Spinal cord (tissue), 10 donors: ENCODE data around the gene TIAM1. TPM values are rescaled to one million over a fixed set of nuclear protein-coding genes. Genes with fewer than 3 reads are reported as not detected.

ENCODE experiments used
- DNase-seq, 6 donors: peaks; one replicate each; pipeline versions ENCODE4 v3.0.0 to v3.0.0-alpha.2; 2013 to 2015; ENCODE audit warnings: low spot score in 6 of 6, low read depth in 4 of 6
- H3K27ac ChIP-seq: one replicate; pipeline ENCODE4 v1.5.1; 2013; ENCODE audit warnings: low read depth, low read length, control low read depth
- H3K27me3 ChIP-seq: one replicate; pipeline ENCODE4 v1.6.1; 2013; ENCODE audit warnings: low read length; ENCODE audit not compliant: control insufficient read depth, insufficient read depth
- H3K36me3 ChIP-seq: one replicate; pipeline ENCODE4 v1.6.1; 2013; ENCODE audit warnings: low read length; ENCODE audit not compliant: control insufficient read depth, insufficient read depth
- H3K4me1 ChIP-seq: one replicate; pipeline ENCODE4 v1.6.1; 2013; ENCODE audit warnings: low read length; ENCODE audit not compliant: control insufficient read depth, insufficient read depth
- H3K4me3 ChIP-seq: one replicate; pipeline ENCODE4 v1.5.1; 2013; ENCODE audit warnings: low read depth, low read length, control low read depth
- H3K9me3 ChIP-seq: one replicate; pipeline ENCODE4 v1.6.1; 2013; ENCODE audit warnings: low read length; ENCODE audit not compliant: control insufficient read depth, insufficient read depth
- WGBS: methylation state at CpG from one replicate; pipeline ENCODE4 v1.1.5; 2013; ENCODE audit warnings: missing lambda C conversion rate; ENCODE audit not compliant: insufficient coverage; 5-methylcytosine and 5-hydroxymethylcytosine counted together
- polyA plus RNA-seq, 2 donors: library from polyadenylated mRNA; unstranded; fragments of 120-200 nt; gene quantifications; one replicate each; pipeline ENCODE4 v1.2.1, GENCODE V29; 2013; ENCODE audit not compliant: insufficient read length in 2 of 2
- total RNA-seq, 2 donors: library from RNA; depleted of rRNA in 1 of 2; stranded (reverse); fragments of 120-200 nt in 1 of 2; fragments of >200 nt in 1 of 2; gene quantifications; one replicate each; pipeline versions ENCODE4 v1.2.3 to v1.2.4, GENCODE V29; 2013 to 2014
- donor health status: healthy.

The TIAM1 gene
- total and polyA plus RNA-seq, 4 donors, result 33.5 to 41.8 (median 35.4) TPM

GRCh38 chr21:31195334-31196015 lies 148.6 kb downstream of the TIAM1 start:
- H3K36me3 ChIP-seq, result no peaks in the 10 kb centered on the region
- H3K27me3 ChIP-seq, result no peaks in the 10 kb centered on the region
- H3K9me3 ChIP-seq, result no peaks in the 10 kb centered on the region
- H3K4me1 ChIP-seq, result no peaks in the 10 kb centered on the region
- no peak overlapping the region for H3K4me3 ChIP-seq
- 100% methylated on average over 1 of the region's 5 CpGs for WGBS
- DNase-seq, result no peak
- H3K27ac ChIP-seq, result no peak overlapping the region

GRCh38 chr21:31194510-31195293 lies 149.4 kb downstream of the TIAM1 start:
- Histone ChIP-seq H3K9me3 (no peaks in the 10 kb centered on the region), H3K36me3 (no peaks in the 10 kb centered on the region), H3K27me3 (no peaks in the 10 kb centered on the region), H3K27ac (no peak overlapping the region), H3K4me3 (no peak overlapping the region), H3K4me1 (no peaks in the 10 kb centered on the region)
- no peak for DNase-seq
- WGBS, result 100% methylated on average over 1 of the region's 5 CpGs

- no peak overlapping the region for H3K4me3 ChIP-seq
- H3K27ac ChIP-seq, result no peak overlapping the region
- H3K27me3 ChIP-seq, result no peaks in the 10 kb centered on the region
- H3K36me3 ChIP-seq, result no peaks in the 10 kb centered on the region
- H3K9me3 ChIP-seq, result no peaks in the 10 kb centered on the region
- H3K4me1 ChIP-seq, result no peaks in the 10 kb centered on the region
- WGBS, result 92% methylated on average over 11 of the region's 12 CpGs
- no peak for DNase-seq
Observed at GRCh38 chr21:31193761-31194160, 150.3 kb downstream of the TIAM1 start.

GRCh38 chr21:31191553-31191952 lies 152.5 kb downstream of the TIAM1 start:
- H3K27ac ChIP-seq, result no peak overlapping the region
- no peaks in the 10 kb centered on the region for H3K36me3 ChIP-seq
- no peaks in the 10 kb centered on the region for H3K9me3 ChIP-seq
- WGBS, result 90% methylated on average over 2 of the region's 3 CpGs
- DNase-seq, result no peak
- no peaks in the 10 kb centered on the region for H3K27me3 ChIP-seq
- H3K4me3 ChIP-seq, result no peak overlapping the region
- no peaks in the 10 kb centered on the region for H3K4me1 ChIP-seq

GRCh38 chr21:31190516-31190915 lies 153.5 kb downstream of the TIAM1 start:
- H3K4me1 ChIP-seq, result no peaks in the 10 kb centered on the region
- H3K36me3 ChIP-seq, result no peaks in the 10 kb centered on the region
- no peaks in the 10 kb centered on the region for H3K27me3 ChIP-seq
- no peak overlapping the region for H3K27ac ChIP-seq
- H3K9me3 ChIP-seq, result no peaks in the 10 kb centered on the region
- no peak overlapping the region for H3K4me3 ChIP-seq
- DNase-seq, result peak in 1 of 6 donors; percentile 30
- no CpG with 5 or more reads among the region's 5 CpGs for WGBS

GRCh38 chr21:31187499-31187898 lies 156.6 kb downstream of the TIAM1 start:
- no peak overlapping the region for H3K4me3 ChIP-seq
- H3K4me1 ChIP-seq, result no peaks in the 10 kb centered on the region
- H3K36me3 ChIP-seq, result no peaks in the 10 kb centered on the region
- 89% methylated on average over 3 of the region's 4 CpGs for WGBS
- no peak overlapping the region for H3K27ac ChIP-seq
- no peak for DNase-seq
- H3K27me3 ChIP-seq, result no peaks in the 10 kb centered on the region
- H3K9me3 ChIP-seq, result no peaks in the 10 kb centered on the region

GRCh38 chr21:31186916-31187315 lies 157.1 kb downstream of the TIAM1 start:
- H3K9me3 ChIP-seq, result no peaks in the 10 kb centered on the region
- no peaks in the 10 kb centered on the region for H3K27me3 ChIP-seq
- no peak overlapping the region for H3K4me3 ChIP-seq
- WGBS, result no CpG with 5 or more reads among the region's 4 CpGs
- DNase-seq, result peak in 1 of 6 donors; percentile 38
- no peak overlapping the region for H3K27ac ChIP-seq
- no peaks in the 10 kb centered on the region for H3K4me1 ChIP-seq
- H3K36me3 ChIP-seq, result peaks cover 4% of the 10 kb centered on the region

GRCh38 chr21:31185663-31186062 lies 158.4 kb downstream of the TIAM1 start:
- DNase-seq, result peak in 1 of 6 donors; percentile 25
- no peaks in the 10 kb centered on the region for H3K9me3 ChIP-seq
- no peaks in the 10 kb centered on the region for H3K27me3 ChIP-seq
- H3K4me1 ChIP-seq, result no peaks in the 10 kb centered on the region
- peaks cover 6% of the 10 kb centered on the region for H3K36me3 ChIP-seq
- no peak overlapping the region for H3K27ac ChIP-seq
- H3K4me3 ChIP-seq, result no peak overlapping the region
- no CpG with 5 or more reads among the region's 3 CpGs for WGBS

GRCh38 chr21:31184876-31185275 lies 159.2 kb downstream of the TIAM1 start:
- Histone ChIP-seq H3K27me3 (no peaks in the 10 kb centered on the region), H3K4me3 (no peak overlapping the region), H3K27ac (no peak overlapping the region), H3K9me3 (no peaks in the 10 kb centered on the region), H3K36me3 (peaks cover 6% of the 10 kb centered on the region), H3K4me1 (no peaks in the 10 kb centered on the region)
- WGBS, result 100% methylated on average over 3 of the region's 6 CpGs
- DNase-seq, result no peak

GRCh38 chr21:31184459-31184858 lies 159.6 kb downstream of the TIAM1 start:
- Histone ChIP-seq H3K9me3 (no peaks in the 10 kb centered on the region), H3K27ac (no peak overlapping the region), H3K36me3 (peaks cover 6% of the 10 kb centered on the region), H3K27me3 (no peaks in the 10 kb centered on the region), H3K4me1 (no peaks in the 10 kb centered on the region), H3K4me3 (no peak overlapping the region)
- 100% methylated on average over 4 of the region's 6 CpGs for WGBS
- DNase-seq, result no peak
